CD4-positive, alpha-beta T cell treated with Interleukin-6 at 100 ng/mL for 8 hours (primary cell): ENCODE results near the gene MMP28.

ENCODE experiments used
- DNase-seq: peaks from one replicate; pipeline ENCODE4 v3.0.0-alpha.2; 2020; ENCODE audit warnings: mixed read lengths, low spot score

Gene MMP28

GRCh38 chr17:35743626-35744328 lies 51.7 kb downstream of the MMP28 start:
- DNase-seq = no peak

GRCh38 chr17:35742896-35743477 lies 52.5 kb downstream of the MMP28 start:
- DNase-seq = no peak

- DNase-seq = no peak
Observed at GRCh38 chr17:35742496-35742895, 52.9 kb downstream of the MMP28 start.

- no peak for DNase-seq
Observed at GRCh38 chr17:35740997-35741931, 54.2 kb downstream of the MMP28 start.

- DNase-seq = no peak
Observed at GRCh38 chr17:35740216-35740615, 55.2 kb downstream of the MMP28 start.

GRCh38 chr17:35738519-35739133 lies 56.8 kb downstream of the MMP28 start:
- no peak for DNase-seq

- DNase-seq = no peak
Observed at GRCh38 chr17:35736236-35736635, 59.2 kb downstream of the MMP28 start.

- no peak for DNase-seq
Observed at GRCh38 chr17:35735036-35735805, 60.2 kb downstream of the MMP28 start.

- DNase-seq = no peak
Observed at GRCh38 chr17:35734396-35734795, 61.0 kb downstream of the MMP28 start.

- no peak for DNase-seq
Observed at GRCh38 chr17:35733366-35733765, 62.1 kb downstream of the MMP28 start.

- no peak for DNase-seq
Observed at GRCh38 chr17:35732806-35733136, 62.7 kb downstream of the MMP28 start.

GRCh38 chr17:35731917-35732805 lies 63.3 kb downstream of the MMP28 start:
- DNase-seq = no peak

GRCh38 chr17:35731239-35731916 lies 64.1 kb downstream of the MMP28 start, which contains the start of gene RASL10B:
RASL10B (plus strand) TSS chr17:35731639; CDS start chr17:35735185, 3,546 bp downstream.
- peak; percentile 35 for DNase-seq

- DNase-seq = no peak
Observed at GRCh38 chr17:35730400-35731005, 64.9 kb downstream of the MMP28 start.

GRCh38 chr17:35729405-35729833 lies 66.0 kb downstream of the MMP28 start:
- no peak for DNase-seq

GRCh38 chr17:35728551-35728950 lies 66.9 kb downstream of the MMP28 start:
- no peak for DNase-seq

GRCh38 chr17:35727635-35728034 lies 67.8 kb downstream of the MMP28 start:
- no peak for DNase-seq

GRCh38 chr17:35726953-35727460 lies 68.4 kb downstream of the MMP28 start:
- no peak for DNase-seq
